Mesodermal cell (in vitro differentiated cells): ENCODE results near the gene ARPP21.

Experiments used
- H3K27ac ChIP-seq: 2 replicates; pipeline ENCODE4 v1.7.0; 2013; ENCODE audit warnings: mild to moderate bottlenecking, low read depth, low read length, moderate library complexity; ENCODE audit not compliant: severe bottlenecking
- H3K36me3 ChIP-seq: 2 replicates; pipeline ENCODE4 v1.7.1; 2013; ENCODE audit warnings: mild to moderate bottlenecking, low read length, moderate library complexity; ENCODE audit not compliant: control insufficient read depth, insufficient read depth
- H3K4me1 ChIP-seq: one replicate; pipeline ENCODE4 v1.7.1; 2013; ENCODE audit warnings: mild to moderate bottlenecking, low read length; ENCODE audit not compliant: insufficient read depth, control insufficient read depth, poor library complexity, severe bottlenecking
- H3K4me3 ChIP-seq: 2 replicates; pipeline ENCODE4 v1.7.0; 2013; ENCODE audit warnings: low read length, control low read depth, mild to moderate bottlenecking; ENCODE audit not compliant: insufficient read depth, poor library complexity, severe bottlenecking; ENCODE audit errors: extremely low read depth
- H3K9me3 ChIP-seq: 2 replicates; pipeline ENCODE4 v1.7.1; 2013; ENCODE audit warnings: mild to moderate bottlenecking, low read length, moderate library complexity; ENCODE audit not compliant: control insufficient read depth
- WGBS, 2 experiments: methylation state at CpG; one replicate each; pipeline ENCODE4 v1.1.5; 2013; ENCODE audit warnings: missing lambda C conversion rate in 2 of 2; ENCODE audit not compliant: insufficient coverage in 2 of 2; 5-methylcytosine and 5-hydroxymethylcytosine counted together

ARPP21 gene

DNA sequence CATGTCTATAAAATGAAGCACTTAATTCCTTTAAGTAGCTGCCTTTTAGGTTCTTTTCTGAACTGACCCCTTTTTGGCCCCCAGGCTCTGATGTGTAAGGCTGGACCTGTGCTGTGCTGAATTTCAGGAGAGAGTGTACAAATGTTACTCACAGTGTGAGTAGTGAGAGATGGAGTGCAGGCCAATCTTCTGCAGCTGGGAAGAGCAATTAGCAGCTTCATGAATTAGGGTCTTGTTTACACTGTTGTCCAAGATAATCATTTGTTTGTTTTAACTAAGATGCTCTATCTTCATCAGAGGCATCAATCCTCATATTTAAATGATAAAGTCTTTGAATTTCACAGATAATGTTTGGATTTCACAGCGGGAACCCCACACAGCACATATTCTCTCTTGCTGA, 19.4 kb downstream of the ARPP21 start:
- no peaks in the 10 kb centered on the region for H3K9me3 ChIP-seq
- no peak overlapping the region for H3K4me3 ChIP-seq

DNA sequence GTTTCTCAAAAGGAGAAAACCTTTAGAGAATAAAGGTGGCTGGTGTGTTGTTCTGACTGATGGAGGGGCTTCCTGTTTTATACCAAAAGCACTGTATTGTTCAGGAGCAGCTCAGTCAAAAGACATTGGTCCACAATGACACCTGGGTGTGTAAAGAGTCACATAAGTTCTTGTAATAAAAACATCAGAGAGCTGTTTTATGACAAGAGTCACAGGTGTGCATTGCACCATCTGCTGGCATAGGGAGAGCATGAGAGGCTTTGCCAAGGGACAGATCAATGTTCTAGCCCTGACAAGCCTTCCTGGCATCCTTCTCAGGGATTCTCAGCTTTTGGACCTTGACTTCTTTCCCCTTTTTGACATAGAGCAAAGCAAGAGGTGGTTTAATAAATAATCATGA, 20.4 kb downstream of the ARPP21 start:
- H3K4me1 ChIP-seq: no peaks in the 10 kb centered on the region

More for the DNA sequence above, 19.4 kb downstream of the ARPP21 start:
- WGBS, 2 experiments: 80% methylated on average over 1 of the region's 1 CpG; no CpG with 5 or more reads in 1 of the 2 experiments
- Histone ChIP-seq H3K4me1 (no peaks in the 10 kb centered on the region), H3K27ac (no peak overlapping the region), H3K36me3 (no peaks in the 10 kb centered on the region)

DNA sequence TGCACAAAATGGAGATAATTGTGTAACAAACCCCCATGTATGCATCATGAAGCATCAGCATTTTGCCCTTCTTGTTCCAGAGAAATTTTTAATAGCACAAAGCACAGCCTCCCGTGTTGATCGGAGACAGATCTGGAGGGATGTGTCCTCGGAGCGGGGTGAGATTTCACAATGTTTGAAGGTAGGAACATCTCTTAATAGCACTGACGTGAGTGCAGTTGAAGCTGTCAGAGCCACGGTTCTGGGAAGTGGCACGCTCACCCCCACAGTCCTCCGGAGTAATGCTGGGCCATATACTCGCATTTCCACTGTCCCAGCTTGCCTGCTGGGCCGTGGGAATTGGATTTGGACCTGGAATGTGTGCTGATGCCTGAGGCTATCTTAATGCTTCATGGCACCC, 24.1 kb downstream of the ARPP21 start:
- WGBS, 2 experiments: 88 to 92% methylated on average over 7 to 9 of the region's 10 CpGs
- H3K27ac ChIP-seq: no peak overlapping the region
- H3K36me3 ChIP-seq: no peaks in the 10 kb centered on the region
- H3K9me3 ChIP-seq: no peaks in the 10 kb centered on the region
- no peak overlapping the region for H3K4me3 ChIP-seq
- H3K4me1 ChIP-seq: no peaks in the 10 kb centered on the region

More for the DNA sequence above, 20.4 kb downstream of the ARPP21 start:
- Histone ChIP-seq H3K36me3 (no peaks in the 10 kb centered on the region), H3K4me3 (no peak overlapping the region), H3K27ac (no peak overlapping the region), H3K9me3 (no peaks in the 10 kb centered on the region)

DNA sequence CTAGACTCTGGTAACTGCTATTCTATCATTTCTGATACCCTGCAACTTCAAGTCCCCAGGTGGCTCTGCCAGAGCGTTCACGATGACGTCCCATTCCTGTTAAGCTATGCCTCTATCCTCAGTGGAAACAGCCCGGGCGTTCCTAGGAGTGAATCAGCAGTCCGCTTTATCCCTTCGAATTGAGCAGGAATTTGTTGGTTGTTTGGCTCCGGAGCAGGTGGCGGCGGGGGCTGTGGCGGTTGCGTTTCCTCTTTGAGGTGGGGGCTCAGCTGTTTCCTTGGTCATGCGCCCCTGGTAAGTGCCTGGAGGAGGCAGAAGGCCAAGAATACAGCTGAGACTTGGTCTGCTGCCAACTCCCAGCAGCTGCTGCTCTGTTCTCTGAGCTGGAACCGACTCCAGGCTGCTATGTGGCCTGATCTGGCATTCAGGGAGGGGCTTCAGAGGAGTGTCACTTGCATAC, 25.2 kb downstream of the ARPP21 start:
- H3K4me1 ChIP-seq: no peaks in the 10 kb centered on the region
- no peaks in the 10 kb centered on the region for H3K9me3 ChIP-seq
- 68 to 74% methylated on average over 10 to 12 of the region's 14 CpGs for WGBS, 2 experiments
- no peak overlapping the region for H3K4me3 ChIP-seq
- no peaks in the 10 kb centered on the region for H3K36me3 ChIP-seq
- no peak overlapping the region for H3K27ac ChIP-seq

DNA sequence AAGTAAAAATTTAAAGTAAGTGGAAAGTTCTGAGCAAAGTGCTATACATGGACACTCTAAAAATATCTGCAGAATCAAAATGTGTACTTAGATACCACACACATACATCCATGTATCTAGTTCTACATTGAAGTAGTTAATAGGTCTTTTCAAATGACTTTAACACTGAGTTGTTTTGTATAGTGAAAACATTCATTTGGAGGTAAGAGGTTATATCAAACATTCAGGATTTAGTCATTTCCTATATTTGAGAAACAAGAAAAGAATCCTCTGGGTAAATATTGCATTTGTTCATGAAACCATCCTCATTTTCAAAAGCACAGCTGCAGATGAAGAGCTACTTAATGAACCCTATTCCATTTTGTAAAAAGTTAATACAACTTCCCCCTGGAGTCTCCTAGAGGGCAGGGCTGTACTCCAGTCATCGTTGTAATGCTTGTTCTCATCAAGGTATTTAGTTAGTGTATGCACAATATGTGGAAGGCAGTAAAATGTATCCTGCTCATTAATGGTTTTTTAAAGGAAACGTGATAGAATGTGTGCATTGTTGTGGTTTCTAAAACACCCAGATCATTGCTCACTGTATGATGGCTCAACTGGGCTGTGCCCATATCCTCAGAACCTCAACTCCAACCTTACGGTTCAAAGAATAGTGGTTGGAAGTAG, 26.2 kb downstream of the ARPP21 start:
- WGBS, 2 experiments: 50% methylated on average over 2 of the region's 3 CpGs; no CpG with 5 or more reads in 1 of the 2 experiments
- no peaks in the 10 kb centered on the region for H3K36me3 ChIP-seq
- H3K4me1 ChIP-seq: no peaks in the 10 kb centered on the region
- no peaks in the 10 kb centered on the region for H3K9me3 ChIP-seq
- H3K27ac ChIP-seq: no peak overlapping the region
- H3K4me3 ChIP-seq: no peak overlapping the region

DNA sequence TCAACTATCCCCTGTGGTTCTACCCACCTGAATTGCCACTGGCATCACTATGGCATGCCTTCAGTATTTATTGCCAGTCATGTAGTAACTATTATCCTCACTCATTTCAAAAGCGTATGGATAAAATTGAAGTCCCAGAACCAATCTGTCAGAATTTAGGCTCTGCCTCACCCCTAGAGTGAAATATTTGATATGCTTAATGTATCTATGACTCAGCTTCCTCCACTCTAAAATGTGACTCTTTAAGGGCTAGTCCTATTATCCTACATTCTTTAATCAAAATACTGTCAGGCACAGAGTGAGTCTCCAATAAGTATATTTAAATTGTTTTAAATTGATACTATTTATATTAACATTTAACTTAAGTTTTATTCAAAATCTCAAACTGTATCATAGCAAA, 27.6 kb downstream of the ARPP21 start:
- H3K27ac ChIP-seq: no peak overlapping the region
- no peaks in the 10 kb centered on the region for H3K36me3 ChIP-seq
- no CpG with 5 or more reads among the region's 1 CpG for WGBS, 2 experiments
- no peaks in the 10 kb centered on the region for H3K4me1 ChIP-seq
- H3K4me3 ChIP-seq: no peak overlapping the region
- no peaks in the 10 kb centered on the region for H3K9me3 ChIP-seq

DNA sequence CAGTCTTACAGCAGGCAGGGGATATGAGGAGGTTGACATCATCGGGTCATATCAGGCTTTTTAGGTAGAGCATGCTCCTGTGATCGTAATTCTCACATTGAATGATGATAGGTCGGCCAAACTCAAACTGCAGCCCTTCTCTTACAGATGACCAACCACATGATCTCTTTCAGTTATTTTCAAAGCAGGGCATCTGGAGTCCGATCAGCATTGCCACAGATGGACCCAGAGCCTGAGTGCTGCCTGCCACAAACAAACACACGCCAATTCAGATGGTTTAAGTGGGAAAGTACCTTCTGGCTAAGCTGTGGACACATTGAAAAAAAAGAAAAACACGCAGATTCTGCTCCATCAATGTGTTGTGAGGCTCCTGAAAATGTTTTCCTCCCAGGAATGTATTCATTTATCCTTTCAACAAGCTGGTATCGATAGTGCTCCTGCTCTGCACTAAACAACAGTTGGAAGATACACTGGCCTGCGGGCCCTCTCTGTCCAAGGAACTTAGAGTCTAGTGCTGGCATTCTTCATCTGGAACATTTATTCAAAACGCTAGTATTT, 31.2 kb downstream of the ARPP21 start:
- no peaks in the 10 kb centered on the region for H3K4me1 ChIP-seq
- H3K4me3 ChIP-seq: no peak overlapping the region
- 90 to 93% methylated on average over 7 to 9 of the region's 9 CpGs for WGBS, 2 experiments
- no peaks in the 10 kb centered on the region for H3K9me3 ChIP-seq
- no peaks in the 10 kb centered on the region for H3K36me3 ChIP-seq
- H3K27ac ChIP-seq: no peak overlapping the region

DNA sequence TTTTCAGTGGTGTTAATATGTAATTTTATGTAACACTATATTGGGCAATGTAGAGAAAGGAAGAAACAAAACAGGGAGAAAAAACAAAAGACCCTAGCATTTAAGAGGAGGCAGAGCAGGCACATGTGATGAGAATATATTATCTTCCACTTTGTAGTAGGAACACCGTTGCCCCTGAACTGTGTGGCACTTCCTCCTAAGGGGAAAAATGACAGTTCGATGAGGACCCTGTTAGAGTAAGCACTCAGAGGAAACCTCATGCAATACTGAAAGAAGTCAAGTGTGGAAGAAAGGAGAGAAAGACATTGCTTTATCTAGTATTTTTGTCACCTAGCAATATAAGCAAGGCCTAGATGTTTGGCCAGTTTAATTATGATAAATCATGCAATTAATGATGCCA, 32.2 kb downstream of the ARPP21 start:
- WGBS, 2 experiments: 81 to 83% methylated on average over 1 to 2 of the region's 2 CpGs
- Histone ChIP-seq H3K4me1 (no peaks in the 10 kb centered on the region), H3K4me3 (no peak overlapping the region), H3K27ac (no peak overlapping the region), H3K9me3 (no peaks in the 10 kb centered on the region), H3K36me3 (no peaks in the 10 kb centered on the region)

DNA sequence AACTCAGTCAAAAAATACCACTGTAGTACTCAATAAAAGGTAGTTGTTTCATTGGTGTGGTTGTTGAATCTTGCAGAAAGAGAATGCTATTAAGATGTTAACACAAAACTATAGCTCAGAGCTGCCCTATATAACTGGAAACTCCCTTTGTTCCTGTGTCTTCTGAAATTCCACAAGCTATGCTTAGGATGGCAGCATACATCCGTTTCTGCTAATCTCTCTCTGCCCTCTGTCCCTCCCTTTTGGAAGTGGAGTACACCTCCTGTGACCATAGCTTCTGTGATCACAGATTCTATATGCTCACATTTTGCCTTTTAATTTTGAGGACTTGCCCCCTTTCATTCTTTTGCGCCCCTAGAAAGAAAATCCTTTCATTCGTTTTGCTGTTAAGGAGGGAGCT, 33.7 kb downstream of the ARPP21 start:
- Histone ChIP-seq H3K4me1 (no peaks in the 10 kb centered on the region), H3K27ac (no peak overlapping the region), H3K9me3 (no peaks in the 10 kb centered on the region), H3K36me3 (no peaks in the 10 kb centered on the region), H3K4me3 (no peak overlapping the region)
- 75% methylated on average over 1 of the region's 3 CpGs; no CpG with 5 or more reads in 1 of the 2 experiments for WGBS, 2 experiments

DNA sequence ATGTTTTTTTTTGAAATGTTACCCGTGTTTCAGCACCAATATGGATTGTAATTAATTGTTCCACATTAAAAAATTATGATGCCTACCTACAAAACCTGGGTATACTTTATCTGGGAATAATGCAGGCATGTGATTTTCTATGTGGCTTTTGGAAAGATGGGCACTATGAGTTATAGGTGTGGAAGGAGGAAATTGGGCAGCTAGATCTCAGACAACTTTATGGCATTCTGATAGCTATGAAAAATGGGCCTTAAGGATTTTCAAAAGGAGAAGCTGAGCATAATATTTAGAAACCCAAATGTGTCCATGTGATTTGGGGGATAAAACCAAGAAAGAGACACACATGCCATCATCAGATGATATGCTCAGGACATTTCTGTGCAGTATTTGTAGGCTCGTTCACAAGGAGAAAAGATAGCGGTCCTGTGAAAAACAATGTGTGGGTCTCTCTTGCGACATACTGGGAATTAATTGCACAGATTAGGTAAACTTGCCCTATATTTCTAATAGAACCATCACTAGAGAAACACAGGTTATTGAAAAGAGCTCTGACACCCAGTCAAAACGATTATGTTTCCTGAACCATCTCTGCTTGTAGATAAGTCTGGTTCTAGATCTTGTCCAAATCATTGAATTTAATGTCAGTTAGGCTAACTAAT, 35.3 kb downstream of the ARPP21 start:
- no peak overlapping the region for H3K4me3 ChIP-seq
- 83 to 95% methylated on average over 3 of the region's 5 CpGs for WGBS, 2 experiments
- no peak overlapping the region for H3K27ac ChIP-seq
- H3K36me3 ChIP-seq: no peaks in the 10 kb centered on the region
- no peaks in the 10 kb centered on the region for H3K4me1 ChIP-seq
- no peaks in the 10 kb centered on the region for H3K9me3 ChIP-seq

DNA sequence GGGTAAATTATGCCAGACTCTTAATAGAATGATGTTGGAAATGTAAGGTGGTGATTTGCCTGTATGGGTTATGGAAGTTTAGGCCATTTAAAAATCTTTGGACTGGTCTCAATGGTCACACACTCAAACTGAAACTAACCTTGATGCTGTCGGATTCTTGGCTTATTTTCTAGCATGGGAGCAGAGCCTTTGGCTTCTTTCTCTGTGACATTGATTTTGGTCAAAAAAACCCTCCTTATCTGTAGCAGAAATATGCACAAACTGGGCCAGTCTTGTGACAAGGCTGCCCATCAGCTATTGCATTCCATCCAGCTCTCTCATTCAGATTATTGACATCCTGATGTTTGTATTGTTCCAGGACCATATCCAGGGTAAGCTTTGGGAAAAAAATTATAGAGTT, 35.9 kb downstream of the ARPP21 start:
- 83% methylated on average over 1 of the region's 1 CpG; no CpG with 5 or more reads in 1 of the 2 experiments for WGBS, 2 experiments
- Histone ChIP-seq H3K4me1 (no peaks in the 10 kb centered on the region), H3K27ac (no peak overlapping the region), H3K9me3 (no peaks in the 10 kb centered on the region), H3K36me3 (no peaks in the 10 kb centered on the region), H3K4me3 (no peak overlapping the region)
